CD4-positive, alpha-beta T cell treated with Interleukin-17A for 4 hours (primary cell): ENCODE measurements around the gene TOR1AIP2.
A peak's percentile ranks its signal among the peaks of the same experiment; 100 is the strongest.

Experiments used
- DNase-seq: peaks from one replicate; pipeline ENCODE4 v3.0.0-alpha.2; 2020; ENCODE audit warnings: mixed read lengths

The TOR1AIP2 gene

GRCh38 chr1:179825206-179825605, 52.4 kb downstream of the TOR1AIP2 start:
- DNase-seq, result no peak

GRCh38 chr1:179824265-179824664, 53.3 kb downstream of the TOR1AIP2 start:
- DNase-seq, result no peak

GRCh38 chr1:179823693-179824092, 53.9 kb downstream of the TOR1AIP2 start:
- DNase-seq, result no peak

DNA sequence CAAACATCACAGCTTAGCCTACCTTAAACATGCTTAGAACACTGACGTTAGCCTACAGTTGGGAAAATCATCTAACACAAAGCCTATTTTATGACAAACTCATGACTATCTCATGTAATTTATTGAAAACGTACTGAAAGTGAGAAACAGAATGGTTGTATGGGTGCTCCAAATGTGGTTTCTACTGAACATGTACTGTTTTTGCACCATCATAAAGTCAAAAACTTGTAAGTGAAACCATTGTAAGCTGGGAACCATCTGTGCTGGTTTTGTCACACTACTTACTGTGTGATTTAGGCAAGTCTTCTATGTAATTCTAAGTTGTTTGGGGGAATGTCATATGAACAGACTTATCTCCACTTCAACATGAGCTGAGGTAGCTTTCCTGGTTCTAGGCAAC, 55.5 kb downstream of the TOR1AIP2 start:
- no peak for DNase-seq

DNA sequence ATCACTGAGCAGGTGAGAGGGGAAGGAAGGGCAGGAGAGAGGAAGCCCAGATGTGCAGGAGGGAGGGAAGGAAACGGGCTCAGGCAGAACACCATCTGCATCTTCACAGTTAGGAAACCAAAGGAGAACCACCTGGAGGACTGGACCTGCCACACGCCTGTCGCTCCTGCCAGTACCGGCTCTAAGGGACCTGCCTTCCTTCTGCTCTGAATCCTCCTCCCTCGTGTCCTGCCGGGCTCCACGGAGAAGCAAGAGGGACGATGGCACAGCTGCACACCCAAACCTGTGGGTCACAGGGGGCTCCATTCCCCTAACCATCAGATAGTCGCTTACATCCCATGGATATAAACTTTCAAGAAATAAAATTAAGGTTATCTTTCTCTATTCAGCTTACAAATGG, 56.1 kb downstream of the TOR1AIP2 start:
- no peak for DNase-seq

DNA sequence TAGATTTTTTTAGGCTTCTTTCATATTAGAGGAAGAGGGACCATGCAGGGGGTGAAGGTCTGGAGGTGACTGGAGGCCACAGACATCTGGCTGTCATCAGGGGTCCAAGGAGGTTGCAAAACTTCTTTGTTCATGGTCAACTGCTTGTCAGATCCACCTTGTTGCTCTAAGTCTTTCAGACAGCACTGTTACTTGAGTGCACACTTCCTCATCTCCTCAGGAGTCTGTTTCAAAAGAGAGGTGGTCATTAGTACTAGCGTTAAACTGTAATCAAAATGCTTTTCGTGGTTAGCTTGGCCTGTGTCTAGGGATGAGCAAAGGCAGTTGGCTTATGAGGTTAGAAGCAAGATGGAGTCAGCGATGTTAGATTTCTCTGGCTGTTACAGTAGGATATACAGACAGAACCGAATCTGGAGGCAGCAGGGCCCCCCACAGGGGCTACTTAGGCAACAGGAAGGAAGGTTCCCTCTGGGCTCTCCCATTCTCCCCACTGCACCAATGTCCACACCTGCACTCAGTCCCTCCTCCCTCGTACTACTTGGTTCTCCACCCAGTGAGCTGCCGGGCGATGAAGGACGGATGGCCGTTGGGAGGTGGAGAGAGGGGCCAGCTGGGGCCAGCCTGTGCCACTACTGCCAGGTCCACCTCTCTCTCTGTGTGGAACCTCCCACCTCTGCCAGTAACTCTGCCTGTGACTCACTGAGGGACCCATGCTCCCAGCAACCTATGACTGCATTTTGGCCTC, 57.2 kb downstream of the TOR1AIP2 start:
- no peak for DNase-seq

DNA sequence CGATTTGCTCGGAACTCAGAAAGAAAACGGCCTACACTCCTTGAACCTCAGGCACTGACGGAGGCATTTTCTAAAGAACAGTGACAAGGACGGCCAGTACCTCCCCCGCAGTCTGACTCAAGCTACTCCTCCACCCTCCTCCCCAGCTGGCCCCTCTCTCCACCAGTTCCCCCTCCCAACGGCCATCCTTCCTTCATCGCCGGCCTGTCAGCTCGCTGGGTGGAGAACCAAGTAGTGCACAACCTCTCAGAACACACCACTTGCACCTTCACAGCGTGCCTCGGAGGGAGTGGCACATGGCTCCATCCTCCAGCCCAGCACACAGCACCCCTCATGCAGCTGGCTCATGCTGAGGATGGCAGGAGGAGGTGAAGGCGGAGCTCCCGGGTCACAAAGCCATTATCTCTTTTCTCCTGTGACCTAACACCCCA, 58.8 kb downstream of the TOR1AIP2 start:
- DNase-seq, result no peak

DNA sequence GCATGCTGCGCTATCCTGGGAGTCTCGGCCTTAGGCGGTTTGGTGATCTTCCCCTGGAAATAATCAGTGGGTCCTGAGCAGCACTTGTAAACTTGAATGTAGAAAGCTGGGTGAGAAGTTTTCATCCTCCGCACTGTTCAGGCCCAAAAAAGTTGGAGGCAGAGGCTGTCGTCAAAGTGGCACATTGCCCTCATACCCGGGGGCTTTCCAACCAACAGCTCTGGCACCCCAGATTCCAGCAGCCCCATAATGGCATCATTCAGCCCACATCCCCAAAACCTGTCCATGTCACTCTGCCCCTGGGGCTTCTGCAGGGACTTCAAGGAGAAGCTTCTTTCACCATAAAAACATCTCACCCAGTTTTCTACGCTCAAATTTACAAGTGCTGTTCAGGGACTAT, 59.3 kb downstream of the TOR1AIP2 start:
- DNase-seq, result no peak

GRCh38 chr1:179817789-179818188, 59.8 kb downstream of the TOR1AIP2 start:
- no peak for DNase-seq

DNA sequence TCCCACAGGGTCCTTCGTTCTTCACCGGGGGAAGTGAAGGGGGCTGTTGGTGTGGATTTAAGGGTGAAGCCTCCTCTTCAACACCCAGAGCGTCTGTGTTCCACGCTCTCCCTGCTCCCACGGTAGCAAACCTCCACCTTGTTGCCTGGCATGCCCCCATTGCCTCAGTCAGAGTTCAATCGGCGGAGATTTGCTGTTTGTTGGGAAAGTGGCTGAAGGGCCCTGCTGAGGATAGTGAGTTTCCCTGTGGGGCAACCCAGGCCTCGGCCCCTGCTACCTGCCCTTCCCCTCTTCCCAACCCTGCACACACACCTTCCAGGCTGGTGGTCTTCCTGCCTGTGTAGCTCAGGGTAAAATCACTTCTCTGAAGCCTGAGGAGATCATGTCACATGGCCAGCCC, 60.5 kb downstream of the TOR1AIP2 start:
- no peak for DNase-seq

- DNase-seq, result no peak
Measured at GRCh38 chr1:179816196-179816960, 61.2 kb downstream of the TOR1AIP2 start.

DNA sequence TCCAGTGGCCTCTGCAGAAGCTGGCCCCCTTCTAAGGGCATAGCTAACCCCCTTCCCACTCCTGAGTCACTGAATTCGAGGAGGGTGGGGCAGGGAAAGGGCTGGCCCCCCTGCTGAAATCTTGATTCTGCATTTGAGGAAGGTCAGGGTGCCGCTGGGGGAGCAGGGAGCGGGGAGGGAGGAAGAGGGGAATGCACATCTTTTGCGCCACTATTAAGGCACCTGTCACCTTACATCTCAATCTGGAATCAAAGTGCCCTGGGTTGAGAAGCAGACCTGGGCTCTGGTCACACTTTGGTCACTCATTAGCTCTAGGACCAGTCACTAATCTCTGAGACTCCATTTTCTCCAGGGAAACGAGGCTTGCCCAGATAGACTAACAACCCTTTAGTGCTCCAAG, 62.0 kb downstream of the TOR1AIP2 start:
- DNase-seq, result no peak

- DNase-seq, result no peak
Measured at GRCh38 chr1:179814546-179814838, 63.1 kb downstream of the TOR1AIP2 start.

GRCh38 chr1:179813626-179814545, 63.7 kb downstream of the TOR1AIP2 start:
- no peak for DNase-seq

DNA sequence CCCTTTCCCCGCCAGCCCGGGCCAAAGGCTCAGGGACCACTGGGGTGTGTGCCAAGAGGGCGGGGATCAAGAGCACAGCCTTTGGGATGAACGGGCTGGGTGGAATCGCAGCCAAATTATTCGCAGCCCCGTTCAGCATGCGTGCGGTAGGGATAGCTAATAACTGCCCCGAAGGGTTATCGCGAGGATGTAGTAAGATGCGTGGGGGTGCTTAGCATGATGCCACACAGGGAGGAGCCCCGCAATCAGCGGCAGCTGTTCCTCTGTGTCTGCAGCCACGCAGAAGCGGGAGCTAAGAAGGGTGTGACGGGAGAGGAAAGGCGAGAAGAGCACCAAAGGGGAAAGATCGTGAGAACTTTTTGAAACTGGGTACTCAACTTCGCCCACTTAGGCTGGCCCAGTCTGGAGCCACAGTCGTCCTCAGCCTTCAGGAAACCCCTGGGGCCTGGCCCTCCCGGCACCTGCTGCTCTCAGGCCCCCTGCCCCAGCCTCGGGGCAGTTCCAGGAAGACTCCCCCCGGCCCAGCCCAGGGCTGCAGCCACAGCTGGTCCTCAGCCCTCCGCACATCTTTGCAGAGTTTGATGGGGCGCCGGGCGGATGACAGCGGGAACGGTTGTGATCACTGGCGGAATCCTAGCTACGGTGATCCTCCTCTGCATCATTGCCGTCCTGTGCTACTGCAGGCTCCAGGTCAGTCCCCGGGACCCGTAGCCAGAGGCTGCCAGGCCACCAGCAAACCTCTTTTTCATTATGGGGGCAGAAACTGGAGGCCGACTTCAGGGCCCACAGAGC, 64.9 kb downstream of the TOR1AIP2 start:
- no peak for DNase-seq

DNA sequence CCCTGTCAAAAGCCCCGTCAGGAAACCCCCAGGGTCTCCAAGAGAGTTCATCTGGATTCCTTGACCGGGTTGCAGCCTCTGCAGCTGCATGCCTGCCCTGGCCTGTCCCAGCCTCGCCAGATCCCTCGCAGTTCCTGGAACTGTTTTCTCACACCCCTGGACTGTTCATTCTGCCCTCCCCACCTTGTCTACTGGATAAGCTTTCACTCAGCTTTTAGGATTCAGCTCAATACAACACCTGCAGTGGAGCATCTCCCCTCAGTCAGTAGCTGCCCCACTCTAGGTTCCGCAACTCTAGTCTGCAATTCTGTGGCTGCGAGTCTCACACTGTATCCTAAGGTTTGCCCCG, 67.3 kb downstream of the TOR1AIP2 start:
- DNase-seq, result no peak

GRCh38 chr1:179809506-179810366, 67.9 kb downstream of the TOR1AIP2 start:
- peak; percentile 82 for DNase-seq

DNA sequence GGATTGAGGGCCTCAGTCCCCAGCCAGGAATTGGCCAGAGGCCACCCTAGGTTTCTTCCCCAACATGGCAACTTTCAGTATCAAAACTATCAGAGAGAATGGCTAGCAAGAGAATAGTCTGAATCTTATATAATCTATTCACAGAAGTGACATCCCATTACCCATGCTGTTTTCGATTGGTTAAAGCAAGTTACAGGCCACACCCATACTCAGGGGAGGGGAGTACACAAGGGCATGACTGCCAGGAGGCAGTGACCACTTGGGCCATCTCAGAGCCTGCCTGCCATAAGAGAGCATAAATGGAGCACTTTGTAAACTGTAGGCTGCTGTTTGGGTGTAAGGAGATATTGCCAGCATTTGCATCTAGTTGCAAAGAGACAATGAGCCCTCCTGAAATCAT, 69.1 kb downstream of the TOR1AIP2 start:
- no peak for DNase-seq

- DNase-seq, result no peak
Measured at GRCh38 chr1:179807691-179808485, 69.7 kb downstream of the TOR1AIP2 start.

- DNase-seq, result no peak
Measured at GRCh38 chr1:179807291-179807690, 70.3 kb downstream of the TOR1AIP2 start.

- no peak for DNase-seq
Measured at GRCh38 chr1:179806333-179806732, 71.3 kb downstream of the TOR1AIP2 start.
